GM18861 (cell line): Measurements from ENCODE around the gene RNASEH2C.
"Not testable (repeated sequence)": the region's sequence is repeated elsewhere in the genome, so short reads cannot be mapped to it uniquely, and the experiment has no call there.

Experiments
- ATAC-seq: cut with Tn5 transposase; IDR thresholded peaks from one replicate; pipeline ENCODE4 v1.9.1; 2021; ENCODE audit not compliant: unreplicated experiment

Gene RNASEH2C

DNA sequence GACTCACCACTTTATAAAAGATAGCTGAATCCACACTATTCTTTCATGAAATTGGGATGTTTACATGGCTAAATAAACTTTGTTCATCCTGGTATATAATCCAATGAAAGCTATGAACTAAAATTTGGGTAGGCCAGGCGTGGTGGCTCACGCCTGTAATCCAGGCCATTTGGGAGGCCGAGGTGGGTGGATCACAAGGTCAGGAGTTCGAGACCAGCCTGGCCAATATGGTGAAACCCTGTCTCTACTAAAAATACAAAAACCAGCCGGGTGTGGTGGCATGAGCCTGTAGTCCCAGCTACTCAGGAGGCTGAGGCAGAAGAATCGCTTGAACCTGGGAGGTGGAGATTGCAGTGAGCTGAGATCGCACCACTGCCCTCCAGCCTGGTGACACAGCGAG, 28.8 kb downstream of the RNASEH2C start:
- not testable (repeated sequence) for ATAC-seq

DNA sequence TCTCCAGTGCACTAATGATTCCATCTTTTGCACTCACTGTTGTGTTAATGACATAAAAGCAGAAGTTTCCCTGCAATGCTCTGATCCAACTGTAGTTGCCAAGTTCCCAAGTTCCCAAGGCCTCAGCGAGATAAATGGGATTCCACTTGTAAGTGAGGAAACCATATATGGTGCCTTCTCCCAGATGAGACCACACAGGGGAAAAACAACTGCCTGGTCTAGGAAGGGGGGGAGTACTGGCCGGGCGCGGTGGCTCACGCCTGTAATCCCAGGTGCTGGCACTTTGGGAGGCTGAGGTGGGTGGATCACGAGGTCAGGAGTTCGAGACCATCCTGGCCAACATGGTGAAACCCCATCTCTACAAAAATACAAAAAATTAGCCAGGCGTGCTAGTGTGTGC, 34.6 kb downstream of the RNASEH2C start:
- no peak for ATAC-seq

DNA sequence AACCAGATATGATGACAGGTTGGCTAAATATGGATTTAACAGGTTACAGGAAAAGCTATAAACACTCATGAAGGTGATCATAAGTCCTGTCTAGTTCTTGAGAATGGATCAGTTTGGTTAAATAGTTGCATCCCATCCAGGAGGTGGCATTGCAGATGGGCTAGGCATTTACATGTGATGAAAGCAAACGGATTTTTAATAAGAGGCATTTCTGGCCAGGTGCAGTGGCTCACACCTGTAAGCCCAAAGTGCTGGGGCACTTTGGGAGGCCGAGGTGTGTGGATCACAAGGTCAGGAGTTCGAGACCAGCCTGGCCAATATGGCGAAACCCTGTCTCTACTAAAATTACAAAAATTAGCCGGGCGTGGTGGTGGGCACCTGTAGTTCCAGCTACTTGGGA, 37.1 kb downstream of the RNASEH2C start:
- not testable (repeated sequence) for ATAC-seq

DNA sequence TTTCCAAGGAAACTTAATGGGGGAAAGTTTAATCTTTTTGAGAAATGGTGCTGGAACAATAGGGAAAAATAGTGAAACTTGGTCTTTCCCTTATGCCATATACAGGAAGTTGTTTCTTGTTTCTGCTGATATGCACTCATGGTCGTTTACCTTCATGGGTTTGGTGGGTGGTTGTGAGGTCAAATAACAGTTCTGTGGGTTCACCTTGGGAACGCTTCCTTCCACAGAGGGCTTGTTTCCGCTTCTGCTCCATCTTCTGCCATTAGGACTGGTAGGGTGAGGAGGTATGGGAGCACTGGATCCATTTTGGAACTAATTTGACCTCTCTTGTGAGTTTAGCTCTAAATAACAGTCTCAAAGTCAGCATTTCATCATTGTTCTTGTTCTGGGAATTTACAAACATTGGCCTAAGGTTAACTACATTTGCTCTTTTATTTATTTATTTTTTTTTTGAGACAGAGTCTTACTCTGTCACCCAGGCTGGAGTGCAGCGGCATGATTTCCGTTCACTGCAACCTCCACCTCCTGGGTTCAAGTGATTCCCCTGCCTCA, 40.3 kb downstream of the RNASEH2C start:
- ATAC-seq: no peak

DNA sequence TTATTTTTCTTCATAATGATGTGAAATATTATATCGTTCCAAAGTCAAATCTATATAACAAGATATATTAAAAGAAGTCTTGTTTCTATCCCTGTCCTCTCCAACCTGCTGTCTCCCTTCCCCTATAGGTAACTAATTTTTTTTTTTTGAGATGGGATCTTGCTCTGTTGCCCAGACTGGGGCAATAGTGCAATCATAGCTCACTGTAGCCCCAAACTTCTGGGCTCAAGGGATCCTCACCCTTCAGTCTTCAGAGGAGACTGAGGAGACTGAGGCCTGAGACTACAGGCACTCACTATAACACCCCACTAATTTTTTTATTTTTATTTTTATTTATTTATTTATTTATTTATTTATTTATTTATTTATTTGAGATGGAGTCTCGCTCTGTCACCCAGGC, 47.6 kb downstream of the RNASEH2C start:
- ATAC-seq: no peak

DNA sequence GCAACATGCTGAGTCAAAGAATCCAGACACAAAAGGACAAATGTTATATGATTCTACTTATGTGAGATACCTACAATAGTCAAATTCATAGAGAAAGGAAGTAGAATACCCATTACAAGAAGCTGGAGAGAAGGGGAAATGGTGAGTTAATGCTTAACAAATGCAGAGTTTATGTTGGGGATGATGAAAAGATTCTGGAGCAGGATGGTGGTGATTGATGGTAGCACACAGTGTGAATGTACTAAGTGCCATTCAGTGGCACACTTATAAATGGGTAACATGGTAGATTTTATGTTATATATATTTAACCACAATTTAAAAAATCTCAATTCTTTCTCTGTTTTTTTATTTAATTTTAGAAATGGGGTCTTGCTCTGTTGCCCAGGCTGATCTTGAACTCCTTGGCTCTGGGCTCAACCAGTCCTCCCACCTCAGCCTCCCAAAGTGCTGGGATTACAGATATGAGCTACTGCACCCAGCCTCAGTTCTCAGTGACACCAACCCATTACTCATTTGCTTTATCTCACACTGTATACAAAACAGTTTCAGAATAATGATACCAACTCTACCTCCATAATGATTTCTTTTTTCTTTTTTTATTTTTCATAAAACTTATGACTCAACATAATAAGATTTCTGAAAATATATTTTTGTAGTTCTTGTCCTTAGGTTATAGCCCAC, 48.3 kb downstream of the RNASEH2C start:
- no peak for ATAC-seq
